GM18526 (cell line): ENCODE results near the gene ALG11.

Experiments
- POLR2A ChIP-seq: IDR thresholded peaks from 3 replicates; pipeline ENCODE4 v1.6.1; 2011; ENCODE audit not compliant: insufficient read length; ENCODE audit errors: extremely low read depth

ALG11 gene

GRCh38 chr13:51995677-51996551 lies 16.3 kb upstream of the ALG11 start:
- TF ChIP-seq POLR2A: no peak

DNA sequence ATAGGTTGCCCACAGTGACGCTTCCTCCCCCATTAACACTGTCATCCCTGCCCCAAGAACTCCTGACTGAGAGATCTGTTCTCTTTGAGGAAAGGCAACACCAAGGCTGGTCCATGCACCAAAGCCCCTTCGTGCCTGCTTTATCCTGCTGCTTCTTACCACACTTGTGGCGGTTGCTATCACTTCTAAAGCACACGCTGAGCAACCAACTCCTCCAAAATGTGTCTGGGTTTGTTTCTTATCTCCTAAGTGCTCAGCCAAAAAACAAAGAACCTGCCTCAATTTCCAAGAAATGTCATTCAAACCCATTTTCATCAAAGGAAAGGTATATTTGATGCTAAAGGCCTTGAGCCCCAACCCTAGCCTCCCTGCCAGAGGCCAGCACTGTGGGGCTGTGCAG lies 15.6 kb upstream of the ALG11 start:
- TF ChIP-seq POLR2A: no peak

- TF ChIP-seq POLR2A: no peak
Measured at GRCh38 chr13:51997186-51997585, 15.0 kb upstream of the ALG11 start.

DNA sequence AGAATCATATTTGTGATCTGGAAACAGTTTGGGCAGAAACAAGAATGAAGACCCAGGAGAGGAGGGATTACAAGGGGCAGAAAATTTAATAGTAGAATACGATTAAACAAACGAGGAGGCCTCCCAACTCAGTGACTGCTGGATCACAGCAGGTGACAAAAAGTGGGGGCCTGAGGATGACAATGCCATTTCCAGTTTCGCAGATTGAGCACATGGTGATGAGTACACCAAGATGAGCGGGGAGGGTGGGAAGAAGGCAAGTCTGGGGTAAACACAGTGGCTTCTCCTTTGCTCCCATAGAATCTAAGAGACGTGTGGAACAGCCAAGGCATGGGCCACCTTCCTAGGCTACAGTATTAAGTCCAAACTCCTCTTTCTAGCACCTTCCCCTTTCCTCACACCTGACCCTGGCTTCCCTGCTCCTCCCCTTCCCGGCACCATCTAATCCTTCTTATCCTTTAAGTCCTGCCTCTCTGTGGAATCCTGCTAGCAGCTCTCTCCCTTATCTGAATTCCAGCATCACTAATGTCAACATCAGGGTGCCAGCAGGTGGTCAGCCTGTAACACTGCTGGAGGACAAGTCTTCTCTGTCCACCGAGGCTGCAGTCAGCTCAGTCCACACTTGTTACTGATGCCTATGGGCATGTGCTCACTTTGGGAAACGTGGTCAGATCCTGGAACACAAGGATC lies 14.4 kb upstream of the ALG11 start:
- TF ChIP-seq POLR2A: no peak

DNA sequence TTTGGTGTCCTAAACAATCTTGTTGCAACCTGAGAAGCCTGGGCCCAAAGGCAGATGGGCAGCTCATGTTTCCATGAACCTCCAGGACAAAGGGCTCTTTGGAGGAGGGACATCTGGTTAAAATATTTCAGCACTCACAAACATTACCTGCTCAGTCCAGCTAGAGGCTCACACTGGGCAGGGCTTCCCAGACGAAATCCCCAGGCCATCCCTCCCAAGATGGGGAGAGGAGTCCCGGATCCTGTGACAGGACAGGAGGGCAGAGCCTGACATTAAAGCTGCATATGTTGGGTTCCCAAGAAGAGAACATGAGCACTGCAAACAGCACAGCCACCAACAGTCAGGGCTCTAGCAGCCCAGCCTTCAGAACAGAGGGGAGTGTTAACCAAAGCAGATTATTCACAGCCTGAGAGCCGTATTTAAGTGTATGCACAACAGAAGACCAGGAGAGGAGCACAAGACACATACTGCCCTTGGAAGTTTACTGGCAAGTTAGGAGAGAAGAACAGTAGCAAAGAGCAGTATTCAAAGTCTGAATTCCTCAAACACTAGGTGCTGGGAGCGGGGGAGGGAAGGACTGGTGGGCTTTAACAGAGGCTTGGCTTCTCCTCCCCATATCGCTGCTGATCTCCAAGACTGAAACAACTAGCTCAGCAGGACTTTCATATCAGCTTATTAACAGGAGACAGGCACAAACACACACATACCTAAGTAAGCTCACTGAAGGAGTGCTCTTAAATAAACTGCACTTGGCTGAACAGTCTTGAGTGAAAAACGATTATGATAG lies 13.3 kb upstream of the ALG11 start:
- no peak for TF ChIP-seq POLR2A

- TF ChIP-seq POLR2A: no peak
Measured at GRCh38 chr13:51999510-51999911, 12.7 kb upstream of the ALG11 start.

DNA sequence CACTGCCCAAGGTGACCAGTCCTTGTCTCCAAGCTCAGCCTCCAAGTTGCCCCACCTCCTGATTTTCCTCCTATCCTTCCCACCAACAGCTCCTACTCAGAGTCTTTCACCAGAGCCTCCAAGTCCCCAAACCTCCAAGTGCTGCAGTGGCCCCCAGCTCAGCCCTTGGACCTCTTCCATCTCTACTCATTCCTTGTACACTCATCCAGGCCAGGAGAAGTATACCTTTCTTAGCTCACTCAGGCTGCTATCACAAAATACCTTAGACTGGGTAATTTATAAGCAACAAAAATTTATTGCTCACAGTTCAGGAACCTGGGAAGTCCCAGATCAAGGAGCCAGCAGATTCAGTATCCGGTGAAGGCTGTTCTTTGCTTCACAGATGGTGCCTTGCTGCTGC lies 12.3 kb upstream of the ALG11 start:
- TF ChIP-seq POLR2A: no peak

GRCh38 chr13:52001120-52001731 lies 11.0 kb upstream of the ALG11 start:
- TF ChIP-seq POLR2A: no peak

DNA sequence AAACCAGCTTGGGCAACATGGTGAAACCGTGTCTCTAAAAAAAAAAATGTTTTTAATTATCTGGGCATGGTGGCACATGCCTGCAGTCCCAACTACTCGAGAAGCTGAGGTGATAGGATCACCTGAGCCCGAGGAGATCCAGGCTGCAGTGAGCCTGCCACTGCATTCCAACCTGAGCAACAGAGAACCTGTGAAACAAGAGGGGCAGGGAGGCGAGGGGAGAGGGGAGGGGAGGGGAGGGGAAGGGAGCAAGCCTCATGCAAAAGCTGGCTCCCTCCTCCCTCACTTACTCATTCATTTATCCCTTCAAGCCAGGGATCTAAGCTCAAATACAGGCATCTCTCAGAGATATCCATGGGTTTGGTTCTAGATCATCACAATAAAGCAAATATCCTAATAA lies 9.8 kb upstream of the ALG11 start:
- no peak for TF ChIP-seq POLR2A

- no peak for TF ChIP-seq POLR2A
Measured at GRCh38 chr13:52003541-52003940, 8.7 kb upstream of the ALG11 start.

DNA sequence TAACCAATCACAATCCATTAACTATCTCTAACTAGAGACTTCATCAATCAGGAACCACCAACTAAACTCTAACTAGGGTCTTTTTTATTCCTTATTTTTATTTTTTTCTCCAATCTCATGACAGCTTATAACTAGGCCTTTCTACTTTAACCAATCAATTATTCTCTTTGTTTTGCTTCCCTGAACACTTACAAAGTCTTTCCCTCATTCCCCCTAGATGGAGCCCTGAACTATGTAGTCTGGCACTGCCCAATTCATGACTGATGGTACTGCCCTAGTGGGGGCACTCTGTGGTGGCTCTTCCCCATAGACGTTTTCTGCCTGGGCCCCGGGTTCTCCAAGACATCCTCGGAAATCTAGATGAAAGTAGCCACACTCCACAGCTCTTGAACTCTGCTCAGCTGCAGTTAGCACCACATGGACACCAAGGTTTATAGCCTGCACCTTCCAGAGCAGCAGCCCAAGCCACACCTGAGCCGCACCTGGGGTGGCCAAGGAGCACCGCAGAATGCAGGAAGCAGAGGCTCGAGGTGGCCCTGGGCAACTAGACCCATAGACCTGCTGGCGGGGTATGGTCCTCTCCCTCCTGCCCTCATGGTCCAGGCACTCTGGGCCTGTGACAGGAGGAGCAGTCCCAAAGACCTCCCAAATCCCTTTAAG lies 7.6 kb upstream of the ALG11 start:
- no peak for TF ChIP-seq POLR2A

GRCh38 chr13:52005841-52006522 lies 6.2 kb upstream of the ALG11 start:
- no peak for TF ChIP-seq POLR2A

DNA sequence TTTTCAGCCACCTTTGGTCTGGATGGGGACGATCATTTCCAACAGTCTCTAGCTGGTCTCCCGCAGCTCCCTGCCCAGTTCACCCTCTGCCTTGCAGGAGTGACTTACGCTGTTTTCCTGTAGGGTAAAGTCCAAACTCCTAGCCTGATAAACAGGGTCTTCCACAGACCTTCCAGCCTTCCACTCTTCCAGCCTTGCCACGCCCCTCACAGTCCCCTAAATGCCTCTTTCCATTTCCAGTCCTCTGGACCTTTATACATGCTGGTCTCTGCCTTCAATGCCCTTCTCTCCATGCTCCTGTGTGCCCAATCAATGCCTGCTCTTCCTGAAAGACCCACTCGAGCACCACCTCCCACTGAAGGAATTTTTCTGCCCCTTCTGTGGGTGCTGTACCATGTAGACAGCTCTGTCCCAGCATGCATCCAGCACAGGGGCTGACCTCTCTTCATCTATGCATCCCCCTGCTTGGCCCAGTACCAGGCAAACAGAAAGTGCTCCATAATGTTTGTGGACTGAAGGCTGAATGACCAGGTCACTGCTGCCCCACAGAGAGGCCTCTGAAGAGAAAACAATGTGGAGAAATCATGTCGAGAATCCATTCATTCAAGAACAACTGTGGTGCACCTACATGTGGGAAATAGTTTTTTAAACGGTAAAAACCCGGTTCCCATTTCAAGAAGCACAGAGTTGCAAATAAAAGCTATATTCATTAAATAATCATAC lies 5.5 kb upstream of the ALG11 start:
- TF ChIP-seq POLR2A: no peak

GRCh38 chr13:52009946-52010345 lies 2.3 kb upstream of the ALG11 start:
- TF ChIP-seq POLR2A: no peak
